ENCODE data around the gene KIF5A. TPM values are rescaled to one million over a fixed set of nuclear protein-coding genes. Genes with fewer than 3 reads are reported as not detected.

KIF5A gene
- total and polyA plus RNA-seq, 2 of the 4 experiments (the other 2 are of a cell fraction): 0.15 to 0.18 TPM

GRCh38 chr12:57531836-57532235, 18.0 kb upstream of the KIF5A start:
- ATAC-seq (ENCODE audit: low read depth) (no peak), DNase-seq (no peak)
- in situ Hi-C loops (cut with MboI; ENCODE audit: low sequenced_read_pairs) (no loop called here), dilution Hi-C loops (cut with HindIII; ENCODE audit: low sequenced_read_pairs, unreplicated experiment) (no loop called here), intact Hi-C loops (cut with micrococcal nuclease) (no loop called here)
- H3K56ac ChIP-seq (ENCODE audit: extremely low read depth, insufficient read depth, low read length): no peak overlapping the region
- no peaks in the 10 kb centered on the region for H3K4me1 ChIP-seq (ENCODE audit: control insufficient read depth, insufficient read depth, low read length)
- H4K8ac ChIP-seq (ENCODE audit: low read depth in 2 of 2, low read length in 2 of 2): no peak overlapping the region
- POLR2A ChIA-PET (ENCODE audit: unreplicated experiment): no interaction called here
- no peak overlapping the region for H2BK5ac ChIP-seq (ENCODE audit: low read depth, low read length, poor library complexity, severe bottlenecking)
- H4K5ac ChIP-seq (ENCODE audit: low read depth, low read length): no peak overlapping the region
- H3K18ac ChIP-seq (ENCODE audit: low read depth, low read length): no peak overlapping the region
- CTCF ChIA-PET: no interaction called here
- peaks cover 14 to 41% of the 10 kb centered on the region in 2 experiments for H3K79me1 ChIP-seq (ENCODE audit: low read depth in 1 of 2, low read length in 2 of 2)
- H2AK9ac ChIP-seq (replicated peaks; ENCODE audit: low read depth, low read length, poor library complexity): no peak overlapping the region
- no peaks in the 10 kb centered on the region for H3K27me3 ChIP-seq (ENCODE audit: control insufficient read depth, insufficient read depth, low read length)
- no peak overlapping the region for H3K27ac ChIP-seq (ENCODE audit: insufficient read depth, low read length)
- no peak overlapping the region for H2BK15ac ChIP-seq (ENCODE audit: low read depth, low read length)
- no peaks in the 10 kb centered on the region for H3K9me3 ChIP-seq (ENCODE audit: control insufficient read depth, insufficient read depth, low read length)
- no peak overlapping the region for H2BK120ac ChIP-seq (ENCODE audit: low read depth, low read length)
- no peak overlapping the region for H3K14ac ChIP-seq (replicated peaks; ENCODE audit: low read depth, low read length)
- BruUV-seq (replicated peaks): no TSS peak
- TF ChIP-seq FOS (IDR thresholded peaks at IDR 0.05; ENCODE audit: low read depth, low read length): no peak
- no peak overlapping the region for H3K4ac ChIP-seq (ENCODE audit: low read depth, low read length)
- peaks cover 4% of the 10 kb centered on the region for H4K20me1 ChIP-seq (ENCODE audit: insufficient read depth, low read length)
- no peak overlapping the region for H2AK5ac ChIP-seq (ENCODE audit: low read depth, low read length)
- no CpG with 5 or more reads among the region's 1 CpG for whole genome bisulfite sequencing, 2 experiments (ENCODE audit: extremely low coverage in 2 of 2, insufficient read length in 1 of 2)
- peaks cover 6% of the 10 kb centered on the region; the same call in 1 of the 2 replicates for H3K9me1 ChIP-seq (ENCODE audit: insufficient read depth, low read length)
- no peak overlapping the region for H3K9ac ChIP-seq (ENCODE audit: low read depth, low read length)
- peaks cover 76% of the 10 kb centered on the region for H3K36me3 ChIP-seq (ENCODE audit: control insufficient read depth, insufficient read depth, low read length)
- no peak overlapping the region for H4K91ac ChIP-seq (ENCODE audit: insufficient read depth, low read depth, low read length)
- H2AFZ ChIP-seq (replicated peaks; ENCODE audit: low read length, poor library complexity): no peak overlapping the region
- H3K4me2 ChIP-seq (ENCODE audit: low read depth, low read length): no peak overlapping the region
- H3K23ac ChIP-seq (ENCODE audit: low read depth, low read length): no peak overlapping the region
- no peak overlapping the region for H2BK20ac ChIP-seq (ENCODE audit: low read depth, low read length)
- H3K4me3 ChIP-seq (ENCODE audit: insufficient read depth, low read depth, low read length): no peak overlapping the region
